CD14-positive monocyte (primary cell): ENCODE data around the gene CYP46A1. TPM values are rescaled to one million over a fixed set of nuclear protein-coding genes. Genes with fewer than 3 reads are reported as not detected.
A peak's percentile ranks its signal among the peaks of the same experiment; 100 is the strongest.

Experiments
- DNase-seq, 3 donors: peaks; one replicate each; pipeline ENCODE4 v3.0.0-alpha.2; 2011 to 2022
- H2AFZ ChIP-seq: 2 replicates; pipeline ENCODE4 v1.6.0; 2012; ENCODE audit warnings: mild to moderate bottlenecking, low read depth, low read length, inconsistent platforms; ENCODE audit not compliant: insufficient read depth, poor library complexity, severe bottlenecking
- H3K27ac ChIP-seq, 2 donors: 1 replicate in 1 of 2; 2 replicates in 1 of 2; pipeline ENCODE4 v1.5.1; 2012 to 2013; ENCODE audit warnings: low read length in 2 of 2, control low read depth in 1 of 2, inconsistent platforms in 1 of 2, low read depth in 1 of 2, mild to moderate bottlenecking in 1 of 2
- H3K27me3 ChIP-seq, 2 donors: one replicate each; pipeline versions ENCODE4 v1.6.0 to v1.6.1; 2011 to 2013; ENCODE audit warnings: low read length in 2 of 2; ENCODE audit not compliant: control insufficient read depth in 2 of 2, insufficient read depth in 2 of 2
- H3K36me3 ChIP-seq, 2 donors: replicated peaks in 1 of 2; 1 replicate in 1 of 2; 2 replicates in 1 of 2; pipeline versions ENCODE4 v1.5.1 to v1.6.1; 2012 to 2013; ENCODE audit warnings: low read length in 2 of 2, control low read depth in 1 of 2, inconsistent platforms in 1 of 2, mild to moderate bottlenecking in 1 of 2; ENCODE audit not compliant: insufficient read depth in 2 of 2, control insufficient read depth in 1 of 2
- H3K4me1 ChIP-seq, 2 donors: 1 replicate in 1 of 2; 2 replicates in 1 of 2; pipeline versions ENCODE4 v1.5.1 to v1.6.1; 2012 to 2013; ENCODE audit warnings: low read length in 2 of 2, control low read depth in 1 of 2, inconsistent platforms in 1 of 2, mild to moderate bottlenecking in 1 of 2, moderate library complexity in 1 of 2; ENCODE audit not compliant: insufficient read depth in 2 of 2, control insufficient read depth in 1 of 2
- H3K4me2 ChIP-seq: replicated peaks from 2 replicates; pipeline ENCODE3; 2012; ENCODE audit warnings: low read length, moderate library complexity, mild to moderate bottlenecking; ENCODE audit not compliant: poor library complexity, severe bottlenecking; ENCODE audit errors: extremely low read depth
- H3K4me3 ChIP-seq, 3 experiments: fragments of 200-600 bp in 1 of 3; sonication (generic) in 1 of 3; replicated peaks in 1 of 3; 1 replicate in 2 of 3; 2 replicates in 1 of 3; pipeline ENCODE4 v1.5.1; 2011 to 2013; ENCODE audit warnings: low read length in 3 of 3, mild to moderate bottlenecking in 3 of 3, control low read depth in 2 of 3, low read depth in 2 of 3, inconsistent platforms in 1 of 3, moderate library complexity in 1 of 3
- H3K79me2 ChIP-seq: 2 replicates; pipeline ENCODE4 v1.6.0; 2012; ENCODE audit warnings: mild to moderate bottlenecking, control low read depth, inconsistent platforms, low read length, moderate library complexity; ENCODE audit not compliant: insufficient read depth
- H3K9ac ChIP-seq: 2 replicates; pipeline ENCODE4 v1.6.0; 2017; ENCODE audit warnings: low read length, mild to moderate bottlenecking; ENCODE audit not compliant: insufficient read depth, poor library complexity, severe bottlenecking
- H3K9me3 ChIP-seq, 2 donors: replicated peaks in 1 of 2; 1 replicate in 1 of 2; 2 replicates in 1 of 2; pipeline versions ENCODE4 v1.5.1 to v1.6.1; 2012 to 2013; ENCODE audit warnings: low read length in 2 of 2, control low read depth in 1 of 2; ENCODE audit not compliant: control insufficient read depth in 1 of 2, insufficient read depth in 1 of 2
- H4K20me1 ChIP-seq: 2 replicates; pipeline ENCODE4 v1.6.0; 2012; ENCODE audit warnings: mild to moderate bottlenecking, low read length, control low read depth, moderate library complexity; ENCODE audit not compliant: insufficient read depth
- H3K27ac Mint-ChIP-seq, 7 donors: one replicate each; pipeline ENCODE4 v1.8.0; 2020; ENCODE audit warnings: mild to moderate bottlenecking in 7 of 7, mixed read lengths in 7 of 7, moderate library complexity in 6 of 7, inconsistent platforms in 2 of 7
- H3K27me3 Mint-ChIP-seq, 3 donors: one replicate each; pipeline ENCODE4 v1.8.0; 2021 to 2022; ENCODE audit warnings: low read depth in 3 of 3, mild to moderate bottlenecking in 3 of 3, mixed read lengths in 3 of 3, moderate library complexity in 3 of 3, inconsistent platforms in 1 of 3
- H3K36me3 Mint-ChIP-seq, 2 donors: one replicate each; pipeline ENCODE4 v1.8.0; 2020; ENCODE audit warnings: mixed read lengths in 2 of 2, inconsistent platforms in 1 of 2, mild to moderate bottlenecking in 1 of 2
- H3K4me1 Mint-ChIP-seq: one replicate; pipeline ENCODE4 v1.8.0; 2020; ENCODE audit warnings: mild to moderate bottlenecking, mixed read lengths
- H3K4me3 Mint-ChIP-seq, 2 donors: one replicate each; pipeline ENCODE4 v1.8.0; 2020; ENCODE audit warnings: mild to moderate bottlenecking in 2 of 2, mixed read lengths in 2 of 2, moderate library complexity in 1 of 2
- H3K9me3 Mint-ChIP-seq, 7 donors: one replicate each; pipeline ENCODE4 v1.8.0; 2020 to 2022; ENCODE audit warnings: mixed read lengths in 7 of 7, mild to moderate bottlenecking in 6 of 7, moderate library complexity in 6 of 7, inconsistent platforms in 2 of 7
- CTCF ChIP-seq: fragments of 200-600 bp; IDR thresholded peaks from one replicate; pipeline ENCODE4 v1.8.0; 2022; ENCODE audit warnings: antibody characterized with exemption, mild to moderate bottlenecking
- WGBS: methylation state at CpG from one replicate; pipeline ENCODE4 v1.1.5; 2013; ENCODE audit warnings: missing lambda C conversion rate; ENCODE audit not compliant: insufficient coverage; 5-methylcytosine and 5-hydroxymethylcytosine counted together
- intact Hi-C, 2 donors: fragments of 100-400 bp; cut with micrococcal nuclease; formaldehyde crosslinking; loops; one replicate each; pipeline versions ENCODE4 v1.15.0 to v1.15.1; 2023
- polyA plus RNA-seq, 3 donors: library from polyadenylated mRNA; depleted of rRNA in 1 of 3; unstranded in 2 of 3; stranded (reverse) in 1 of 3; fragments of 300-500 nt in 2 of 3; fragments of >200 nt in 1 of 3; fragmentation: Illumina TruSeq in 2 of 3; gene quantifications; 1 replicate in 2 of 3; 2 replicates in 1 of 3; pipeline ENCODE4 v1.2.3, GENCODE V29; 2012 to 2021

CYP46A1 gene
- polyA plus RNA-seq, 3 donors, result not detected

- Histone ChIP-seq H3K4me1 (no peaks in the 10 kb centered on the region), H3K4me3 (no peak overlapping the region), H3K36me3 (no peaks in the 10 kb centered on the region), H3K27ac (no peak overlapping the region), H3K9me3 (no peaks in the 10 kb centered on the region), H2AFZ (peak overlapping the region; percentile 29), H4K20me1 (no peaks in the 10 kb centered on the region), H3K27me3 (peaks cover 0 to 6% of the 10 kb centered on the region in 2 donors), H3K9ac (no peak overlapping the region), H3K4me2 (no peak overlapping the region), H3K79me2 (no peaks in the 10 kb centered on the region)
- intact Hi-C loops, result no loop called here
- TF ChIP-seq CTCF, result no peak
- H3K4me1 Mint-ChIP-seq, result no peaks in the 10 kb centered on the region
- H3K27ac Mint-ChIP-seq, result no peak overlapping the region
- peaks cover 0 to 2% (median 0%) of the 10 kb centered on the region in 7 donors for H3K9me3 Mint-ChIP-seq
- peaks cover 11 to 43% (median 22%) of the 10 kb centered on the region in 3 donors for H3K27me3 Mint-ChIP-seq
- no peaks in the 10 kb centered on the region for H3K36me3 Mint-ChIP-seq
- no peak overlapping the region for H3K4me3 Mint-ChIP-seq
- WGBS, result 84% methylated on average over 7 of the region's 13 CpGs
- DNase-seq, result no peak
Observed at GRCh38 chr14:99730876-99731546, 46.9 kb downstream of the CYP46A1 start.

- intact Hi-C loops, result no loop called here
- 92% methylated on average over 29 of the region's 32 CpGs for WGBS
- peaks cover 13 to 41% (median 24%) of the 10 kb centered on the region in 3 donors for H3K27me3 Mint-ChIP-seq
- H3K79me2 ChIP-seq, result no peaks in the 10 kb centered on the region
- H3K27ac Mint-ChIP-seq, result no peak overlapping the region
- H3K36me3 ChIP-seq, result no peaks in the 10 kb centered on the region
- H3K9me3 ChIP-seq, result no peaks in the 10 kb centered on the region
- H3K4me1 ChIP-seq, result no peaks in the 10 kb centered on the region
- no peaks in the 10 kb centered on the region for H3K4me1 Mint-ChIP-seq
- H4K20me1 ChIP-seq, result no peaks in the 10 kb centered on the region
- no peaks in the 10 kb centered on the region for H3K36me3 Mint-ChIP-seq
- H2AFZ ChIP-seq, result no peak overlapping the region
- H3K27me3 ChIP-seq, result peaks cover 0 to 10% of the 10 kb centered on the region in 2 donors
- peaks cover 0 to 2% (median 0%) of the 10 kb centered on the region in 7 donors for H3K9me3 Mint-ChIP-seq
- no peak overlapping the region for H3K27ac ChIP-seq
- H3K4me3 Mint-ChIP-seq, result no peak overlapping the region
- H3K9ac ChIP-seq, result no peak overlapping the region
- H3K4me3 ChIP-seq, result no peak overlapping the region
- H3K4me2 ChIP-seq, result no peak overlapping the region
- no peak for DNase-seq
- TF ChIP-seq CTCF, result no peak
Observed at GRCh38 chr14:99731547-99732435, 47.7 kb downstream of the CYP46A1 start.
